Parathyroid adenoma (tissue), 2 donors: ENCODE results near the gene ZNF32.

Source experiments
- H2AFZ ChIP-seq: fragments of 300-600 bp; sonication (generic); one replicate; pipeline ENCODE4 v1.7.0; 2017; ENCODE audit warnings: antibody characterized with exemption, mild to moderate bottlenecking
- H3K27ac ChIP-seq: fragments of 300-600 bp; sonication (generic); one replicate; pipeline ENCODE4 v1.7.0; 2017
- H3K27me3 ChIP-seq: fragments of 300-600 bp; sonication (generic); one replicate; pipeline ENCODE4 v1.7.0; 2017; ENCODE audit warnings: low read length; ENCODE audit not compliant: control insufficient read depth, insufficient read depth
- H3K36me3 ChIP-seq: fragments of 300-600 bp; sonication (generic); one replicate; pipeline ENCODE4 v1.7.0; 2017; ENCODE audit warnings: low read length; ENCODE audit not compliant: control insufficient read depth, insufficient read depth
- H3K4me1 ChIP-seq: fragments of 300-600 bp; sonication (generic); one replicate; pipeline ENCODE4 v1.7.0; 2017; ENCODE audit warnings: control low read depth
- H3K4me2 ChIP-seq: fragments of 300-600 bp; sonication (generic); one replicate; pipeline ENCODE4 v1.7.0; 2017; ENCODE audit warnings: low read length
- H3K4me3 ChIP-seq: fragments of 300-600 bp; sonication (generic); one replicate; pipeline ENCODE4 v1.7.0; 2017; ENCODE audit warnings: low read depth, low read length
- H3K79me2 ChIP-seq: fragments of 300-600 bp; sonication (generic); one replicate; pipeline ENCODE4 v1.7.0; 2017; ENCODE audit warnings: control low read depth
- H3K9ac ChIP-seq: fragments of 300-600 bp; sonication (generic); one replicate; pipeline ENCODE4 v1.7.0; 2017; ENCODE audit warnings: mild to moderate bottlenecking
- H3K9me3 ChIP-seq: fragments of 300-600 bp; sonication (generic); one replicate; pipeline ENCODE4 v1.7.0; 2017; ENCODE audit warnings: low read length; ENCODE audit not compliant: control insufficient read depth
- TF ChIP-seq, protein P1 (sequence below): fragments of 300-600 bp; sonication (generic); IDR thresholded peaks from one replicate; pipeline ENCODE4 v1.7.0; 2017; ENCODE audit warnings: antibody characterized with exemption, mild to moderate bottlenecking
- donor health status: primary hyperparathyroidism.

Gene ZNF32

DNA sequence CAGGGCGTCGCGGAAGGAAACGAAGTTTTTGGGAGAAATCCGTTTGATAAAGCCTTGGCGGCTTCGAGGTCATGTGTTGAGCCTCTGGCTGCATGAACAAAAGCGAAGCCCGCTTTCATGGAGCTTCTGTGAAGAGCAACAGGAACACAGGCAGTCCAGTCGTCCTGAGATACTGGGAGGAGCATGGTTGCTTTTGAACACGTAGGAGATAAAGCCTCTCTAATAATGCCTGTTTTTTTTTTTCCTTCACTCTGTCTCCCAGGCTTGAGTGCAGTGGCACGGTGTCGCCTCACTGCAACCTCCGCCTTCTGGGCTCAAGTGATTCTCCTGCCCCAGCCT is 473 bp upstream of the ZNF32 start:
- peaks cover 3% of the 10 kb centered on the region for H3K4me1 ChIP-seq
- peak overlapping the region; percentile 70 for H3K27ac ChIP-seq
- H2AFZ ChIP-seq, result peak overlapping the region; percentile 99
- no peaks in the 10 kb centered on the region for H3K9me3 ChIP-seq
- no peaks in the 10 kb centered on the region for H3K27me3 ChIP-seq
- peak overlapping the region; percentile 86 for H3K4me3 ChIP-seq
- no peaks in the 10 kb centered on the region for H3K79me2 ChIP-seq
- no peak overlapping the region for H3K9ac ChIP-seq
- peak overlapping the region; percentile 97 for H3K4me2 ChIP-seq
- peaks cover 6% of the 10 kb centered on the region for H3K36me3 ChIP-seq
- TF ChIP-seq, protein P1, sequence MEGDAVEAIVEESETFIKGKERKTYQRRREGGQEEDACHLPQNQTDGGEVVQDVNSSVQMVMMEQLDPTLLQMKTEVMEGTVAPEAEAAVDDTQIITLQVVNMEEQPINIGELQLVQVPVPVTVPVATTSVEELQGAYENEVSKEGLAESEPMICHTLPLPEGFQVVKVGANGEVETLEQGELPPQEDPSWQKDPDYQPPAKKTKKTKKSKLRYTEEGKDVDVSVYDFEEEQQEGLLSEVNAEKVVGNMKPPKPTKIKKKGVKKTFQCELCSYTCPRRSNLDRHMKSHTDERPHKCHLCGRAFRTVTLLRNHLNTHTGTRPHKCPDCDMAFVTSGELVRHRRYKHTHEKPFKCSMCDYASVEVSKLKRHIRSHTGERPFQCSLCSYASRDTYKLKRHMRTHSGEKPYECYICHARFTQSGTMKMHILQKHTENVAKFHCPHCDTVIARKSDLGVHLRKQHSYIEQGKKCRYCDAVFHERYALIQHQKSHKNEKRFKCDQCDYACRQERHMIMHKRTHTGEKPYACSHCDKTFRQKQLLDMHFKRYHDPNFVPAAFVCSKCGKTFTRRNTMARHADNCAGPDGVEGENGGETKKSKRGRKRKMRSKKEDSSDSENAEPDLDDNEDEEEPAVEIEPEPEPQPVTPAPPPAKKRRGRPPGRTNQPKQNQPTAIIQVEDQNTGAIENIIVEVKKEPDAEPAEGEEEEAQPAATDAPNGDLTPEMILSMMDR, result no peak

- Histone ChIP-seq H3K9me3 (peaks cover 4% of the 10 kb centered on the region), H3K36me3 (peaks cover 15% of the 10 kb centered on the region), H3K79me2 (no peaks in the 10 kb centered on the region), H3K27me3 (no peaks in the 10 kb centered on the region), H3K4me1 (peaks cover 3% of the 10 kb centered on the region), H2AFZ (peak overlapping the region; percentile 99), H3K9ac (peak overlapping the region; percentile 98), H3K27ac (peak overlapping the region; percentile 70), H3K4me3 (peak overlapping the region; percentile 86), H3K4me2 (peak overlapping the region; percentile 97)
- TF ChIP-seq, protein P1, result no peak
These were observed 635 bp downstream of the ZNF32 start for GRCh38 chr10:43648095-43648397.

DNA sequence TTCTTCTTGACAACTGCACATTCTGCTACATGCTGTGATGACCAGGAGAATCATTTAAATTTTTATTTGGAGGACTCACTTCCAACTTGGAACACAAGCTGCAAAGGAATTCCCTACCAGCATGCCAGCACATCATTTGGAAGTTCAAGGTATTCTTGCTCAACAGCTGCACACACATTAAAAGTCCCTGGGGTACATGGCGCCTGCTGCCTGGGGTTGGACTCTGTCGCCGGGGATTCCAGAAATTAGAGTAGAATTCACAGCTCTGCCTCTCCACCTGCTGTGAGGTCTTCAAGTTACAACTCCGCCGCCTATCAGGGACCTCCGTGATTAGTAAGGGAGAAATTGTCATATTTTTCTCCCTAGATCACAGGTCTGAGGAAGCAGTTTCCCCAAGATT is 1.1 kb downstream of the ZNF32 start:
- TF ChIP-seq, protein P1, result no peak
- Histone ChIP-seq H3K4me2 (peak overlapping the region; percentile 97), H3K4me1 (peaks cover 3% of the 10 kb centered on the region), H2AFZ (peak overlapping the region; percentile 99), H3K27me3 (no peaks in the 10 kb centered on the region), H3K79me2 (no peaks in the 10 kb centered on the region), H3K36me3 (peaks cover 15% of the 10 kb centered on the region), H3K27ac (no peak overlapping the region), H3K9me3 (peaks cover 9% of the 10 kb centered on the region), H3K9ac (no peak overlapping the region), H3K4me3 (peak overlapping the region; percentile 86)

- H3K4me3 ChIP-seq, result no peak overlapping the region
- H3K4me2 ChIP-seq, result no peak overlapping the region
- H3K9me3 ChIP-seq, result peaks cover 19% of the 10 kb centered on the region
- TF ChIP-seq, protein P1, result no peak
- peaks cover 3% of the 10 kb centered on the region for H3K4me1 ChIP-seq
- H3K36me3 ChIP-seq, result peaks cover 15% of the 10 kb centered on the region
- H3K9ac ChIP-seq, result no peak overlapping the region
- H3K79me2 ChIP-seq, result no peaks in the 10 kb centered on the region
- no peaks in the 10 kb centered on the region for H3K27me3 ChIP-seq
- no peak overlapping the region for H3K27ac ChIP-seq
- no peak overlapping the region for H2AFZ ChIP-seq
These were observed 2.8 kb downstream of the ZNF32 start for GRCh38 chr10:43645866-43646265.

DNA sequence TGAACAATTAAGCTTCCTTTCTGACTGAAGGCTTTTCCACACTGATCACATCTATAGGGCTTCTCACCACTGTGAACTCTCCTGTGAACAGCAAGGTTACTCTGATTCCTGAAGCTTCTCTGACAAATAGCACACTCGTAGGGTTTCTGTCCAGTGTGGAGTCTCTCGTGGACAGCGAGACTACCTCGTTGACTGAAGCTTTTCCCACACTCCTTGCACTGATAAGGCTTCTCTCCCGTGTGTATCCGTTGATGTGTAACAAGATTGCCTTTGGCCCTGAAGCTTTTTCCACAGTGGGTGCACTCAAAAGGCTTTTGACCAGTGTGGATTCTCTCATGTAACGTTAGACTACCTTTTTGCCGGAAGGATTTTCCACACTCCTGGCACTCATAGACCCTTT is 4.4 kb downstream of the ZNF32 start:
- H3K4me3 ChIP-seq, result no peak overlapping the region

More for the DNA sequence above, 4.4 kb downstream of the ZNF32 start:
- TF ChIP-seq, protein P1, result no peak
- Histone ChIP-seq H3K4me1 (peaks cover 3% of the 10 kb centered on the region), H3K79me2 (no peaks in the 10 kb centered on the region), H3K9ac (no peak overlapping the region), H3K4me2 (no peak overlapping the region), H2AFZ (no peak overlapping the region), H3K27me3 (no peaks in the 10 kb centered on the region), H3K9me3 (peaks cover 19% of the 10 kb centered on the region), H3K27ac (no peak overlapping the region), H3K36me3 (peaks cover 15% of the 10 kb centered on the region)
